A549 treated with AZD2906 at 1 μM for 4 hours (cell line): ENCODE measurements around the gene TSEN54. TPM values are rescaled to one million over a fixed set of nuclear protein-coding genes. Genes with fewer than 3 reads are reported as not detected.

Experiments used
- total RNA-seq: library from RNA; stranded (reverse); fragments of 200-300 nt; extraction: Qiagen RNA extraction; gene quantifications from 5 replicates; pipeline ENCODE4 v1.2.3, GENCODE V29; 2022

TSEN54 gene
- total RNA-seq, result 25.9 to 44.4 TPM (median 42.7 TPM) in 5 replicates

DNA sequence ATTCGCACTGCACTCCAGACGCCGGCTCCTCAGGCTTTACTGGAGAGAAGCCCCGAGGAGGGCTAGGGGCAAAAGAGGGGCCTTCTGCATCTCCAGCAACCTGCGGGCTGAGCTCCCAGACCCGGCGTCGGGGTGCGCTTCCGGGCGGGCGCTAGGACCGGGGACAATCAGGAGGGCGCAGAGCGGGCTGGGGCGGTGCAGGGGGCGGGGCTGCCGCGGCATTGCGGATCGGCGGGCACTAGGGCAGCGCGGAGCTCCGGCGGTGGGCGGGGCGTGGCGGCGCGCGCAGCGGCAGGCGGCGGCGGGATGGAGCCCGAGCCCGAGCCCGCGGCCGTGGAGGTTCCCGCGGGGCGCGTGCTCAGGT lies at the start of gene TSEN54:
TSEN54 (plus strand) TSS at position 274 of the 364 bp plus-strand sequence; CDS start at position 307, 33 bp downstream.

GRCh38 chr17:75515496-75516254 lies 653 bp upstream of the TSEN54 start, which contains the start of gene CASKIN2:
Gene CASKIN2 (minus strand): TSS chr17:75515537. CDS start chr17:75513804, 1,733 bp downstream.

DNA sequence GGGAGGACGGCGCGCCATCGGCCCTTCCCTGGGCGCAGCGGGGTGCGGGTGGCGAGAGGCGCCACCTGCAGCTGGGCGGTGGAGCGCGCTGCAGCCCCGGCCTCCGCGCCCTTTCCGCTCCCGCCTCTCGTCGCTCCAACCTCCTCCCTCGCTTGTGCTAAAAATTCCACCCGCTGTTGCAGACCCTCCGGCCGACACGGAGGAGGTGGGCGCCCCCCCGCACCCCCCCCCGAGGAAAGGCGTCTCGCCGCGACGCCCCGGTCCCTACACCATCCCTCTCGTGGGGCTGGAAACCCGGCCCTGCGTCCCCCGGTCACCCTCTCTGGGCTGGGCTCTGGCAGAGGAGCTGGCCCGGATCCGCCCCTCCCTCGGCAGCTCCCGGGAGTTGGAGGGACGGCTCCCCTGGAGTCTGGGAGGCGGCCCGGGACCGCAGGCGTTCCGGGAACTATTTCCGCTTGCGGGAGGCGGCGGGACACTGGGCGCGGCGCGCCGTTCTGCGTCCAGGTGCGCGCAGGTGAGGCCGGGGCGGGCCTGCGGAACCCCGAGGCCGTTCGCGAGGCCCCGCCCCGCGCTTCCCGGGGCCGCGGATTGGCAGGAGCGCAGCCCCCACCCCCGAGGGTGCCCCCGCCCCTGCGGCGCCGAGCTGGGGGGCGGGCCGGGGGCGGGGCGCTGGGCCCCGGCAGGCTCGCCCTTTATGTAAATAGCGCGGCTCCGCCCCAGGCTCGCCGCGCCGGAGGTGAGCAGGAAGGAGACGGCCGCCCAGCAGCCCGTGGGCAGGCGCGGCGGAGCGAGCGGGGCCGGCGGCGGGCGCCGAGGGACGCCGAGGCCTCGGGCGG lies 8.9 kb downstream of the TSEN54 start, which contains the start of gene LLGL2:
LLGL2 (plus strand) TSS at position 728 of the 836 bp plus-strand sequence. CDS start 17,730 bp downstream, outside the sequence.

Other genes starting within 250 kb of the TSEN54 start
- 35.3 to 40.6 TPM (median 38.8 TPM) in 5 replicates for gene MIF4GD, start 245.3 kb upstream of the TSEN54 start, total RNA-seq
- 15.5 to 19.3 TPM (median 17.8 TPM) in 5 replicates for gene SLC25A19, start 227.1 kb upstream of the TSEN54 start, total RNA-seq
- gene GRB2, start 110.8 kb upstream of the TSEN54 start, total RNA-seq, result 88.0 to 94.9 TPM (median 92.0 TPM) in 5 replicates
- gene TMEM94, start 59.9 kb upstream of the TSEN54 start, total RNA-seq, result 41.6 to 50.3 TPM (median 45.7 TPM) in 5 replicates
- 8.1 to 13.8 TPM (median 10.4 TPM) in 5 replicates for gene CASKIN2, start 991 bp upstream of the TSEN54 start, total RNA-seq
- gene LLGL2, start 9.2 kb downstream of the TSEN54 start, total RNA-seq, result 19.3 to 34.5 TPM (median 33.6 TPM) in 5 replicates
- 28.6 to 53.5 TPM (median 47.2 TPM) in 5 replicates for gene MYO15B, start 71.3 kb downstream of the TSEN54 start, total RNA-seq
- 0.76 to 1.1 TPM (median 1.0 TPM) in 5 replicates for gene SMIM5, start 116.9 kb downstream of the TSEN54 start, total RNA-seq
- 21.4 to 31.4 TPM (median 25.5 TPM) in 5 replicates for gene RECQL5, start 150.6 kb downstream of the TSEN54 start, total RNA-seq
- gene SAP30BP, start 150.8 kb downstream of the TSEN54 start, total RNA-seq, result 124 to 150 TPM (median 132 TPM) in 5 replicates
- 97.0 to 133 TPM (median 117 TPM) in 5 replicates for gene ITGB4, start 204.9 kb downstream of the TSEN54 start, total RNA-seq
- gene GALK1, start 248.7 kb downstream of the TSEN54 start, total RNA-seq, result 55.4 to 89.1 TPM (median 82.7 TPM) in 5 replicates